GM18505 (cell line): Measurements from ENCODE around the gene FBXW5.

Experiments used
- ATAC-seq: cut with Tn5 transposase; IDR thresholded peaks from one replicate; pipeline ENCODE4 v1.9.1; 2021; ENCODE audit not compliant: unreplicated experiment
- POLR2A ChIP-seq: IDR thresholded peaks from 4 replicates; pipeline ENCODE4 v1.6.1; 2011; ENCODE audit warnings: borderline replicate concordance; ENCODE audit not compliant: insufficient read depth, insufficient read length; ENCODE audit errors: extremely low read depth

FBXW5 gene

GRCh38 chr9:136936645-136937170 lies 7.8 kb downstream of the FBXW5 start:
- no peak for TF ChIP-seq POLR2A
- ATAC-seq, result no peak

DNA sequence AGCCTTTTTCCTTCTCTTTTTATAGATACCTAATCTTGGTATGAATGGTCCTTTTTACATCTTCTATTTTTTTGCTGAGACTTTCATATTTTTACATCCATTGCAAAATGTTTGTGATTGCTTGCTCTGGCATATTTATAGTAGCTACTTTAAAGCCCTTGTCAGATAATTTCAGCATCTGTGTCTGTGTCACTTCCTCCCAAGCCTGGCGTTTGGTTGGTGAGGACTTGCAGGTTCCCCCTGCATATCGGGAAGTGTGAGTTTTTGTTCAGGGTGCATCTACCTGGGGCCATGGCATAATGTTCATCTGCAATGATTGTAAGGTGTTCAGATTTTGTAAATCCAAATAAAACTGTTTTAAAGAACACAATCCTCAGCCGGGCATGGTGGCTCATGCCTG lies 8.9 kb downstream of the FBXW5 start:
- no peak for TF ChIP-seq POLR2A
- ATAC-seq, result no peak

DNA sequence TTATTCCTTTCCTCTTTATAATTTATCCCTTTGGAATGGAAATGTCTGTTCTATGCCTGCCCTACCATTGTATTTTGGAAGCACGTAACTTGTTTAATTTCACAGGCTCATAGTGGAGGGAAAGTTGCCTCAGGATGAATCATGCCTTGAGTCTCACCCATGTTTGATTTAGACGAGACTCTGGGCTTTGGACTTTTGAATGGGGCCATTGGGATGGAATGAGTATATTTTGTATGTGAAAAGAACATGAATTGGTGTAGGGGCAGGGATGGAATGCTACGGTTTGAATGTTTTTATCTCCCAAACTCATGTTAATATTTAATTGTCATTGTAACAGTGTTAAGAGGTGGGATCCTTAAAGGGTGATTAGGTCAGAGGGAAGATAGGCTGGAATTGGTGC lies 10.3 kb downstream of the FBXW5 start:
- TF ChIP-seq POLR2A, result no peak
- ATAC-seq, result no peak

DNA sequence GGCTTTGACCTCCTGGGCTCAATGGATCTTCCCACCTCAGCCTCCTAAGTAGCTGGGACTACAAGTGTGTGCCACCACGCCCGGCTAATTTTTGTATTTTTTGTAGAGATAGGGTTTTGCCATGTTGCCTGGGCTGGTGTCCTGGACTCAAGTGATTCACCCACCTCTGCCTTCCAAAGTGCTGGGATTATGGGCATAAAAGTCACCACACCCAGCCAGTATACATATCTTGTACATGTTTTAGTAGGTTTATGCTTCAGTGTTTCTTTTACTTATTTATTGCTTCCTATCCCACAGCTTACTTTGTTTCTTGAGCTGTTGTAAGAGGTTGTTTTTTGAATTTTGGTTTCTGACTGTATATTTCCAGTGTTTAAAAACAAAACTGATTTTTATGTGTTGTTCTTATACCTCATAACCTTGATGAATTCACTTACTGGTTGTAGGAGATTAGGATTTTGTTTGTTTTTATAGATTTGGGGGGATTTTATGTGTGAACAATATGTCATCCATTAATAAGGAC lies 12.9 kb downstream of the FBXW5 start:
- TF ChIP-seq POLR2A, result no peak
- ATAC-seq, result no peak

- no peak for ATAC-seq
- no peak for TF ChIP-seq POLR2A
Measured at GRCh38 chr9:136930014-136930413, 14.5 kb downstream of the FBXW5 start.

- ATAC-seq, result no peak
- no peak for TF ChIP-seq POLR2A
Measured at GRCh38 chr9:136928591-136928990, 15.9 kb downstream of the FBXW5 start.

DNA sequence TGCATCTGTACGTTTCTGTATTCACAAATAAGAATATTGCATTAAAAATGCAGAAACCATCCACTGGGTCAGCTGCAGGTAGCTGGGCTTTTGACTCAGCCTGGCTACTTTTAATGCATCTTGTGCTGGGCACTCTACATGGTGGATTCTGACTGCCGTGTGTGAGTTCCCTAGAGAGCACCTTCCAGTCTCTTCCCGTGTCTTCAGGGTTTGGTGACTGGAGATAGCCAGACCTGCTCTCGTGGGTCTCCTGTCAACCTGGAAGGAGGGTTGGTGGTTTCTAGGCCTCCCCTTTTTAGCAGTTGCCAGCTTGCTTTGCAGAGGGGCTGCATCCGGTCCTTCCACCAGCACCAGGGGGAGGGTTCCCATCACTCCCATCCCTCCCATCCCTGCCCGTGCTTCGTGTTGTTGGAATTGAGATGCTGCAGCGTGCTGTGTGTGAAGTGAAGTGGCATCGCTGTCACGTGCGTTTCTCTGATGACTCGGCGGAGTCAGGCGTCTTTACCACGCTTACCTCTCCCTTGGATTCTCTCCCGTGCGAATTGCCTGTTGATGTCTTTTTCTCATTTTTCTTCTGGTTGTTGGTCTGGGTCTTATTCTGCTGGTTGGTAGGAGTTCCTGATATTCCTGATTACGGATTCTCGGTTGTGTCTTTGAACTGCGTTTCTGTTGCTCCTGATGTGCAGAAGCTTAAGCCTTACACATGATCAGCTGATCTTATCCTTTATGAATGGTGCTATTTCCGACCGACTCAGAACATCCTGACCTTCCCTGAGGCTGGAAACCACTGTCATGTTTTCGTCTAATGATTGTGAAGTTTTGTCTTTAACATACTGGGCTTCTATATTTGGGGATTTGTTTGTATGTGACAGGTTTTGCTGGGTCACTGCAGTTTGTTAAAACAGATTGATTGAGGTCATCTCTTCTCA lies 16.9 kb downstream of the FBXW5 start:
- TF ChIP-seq POLR2A, result no peak
- no peak for ATAC-seq

DNA sequence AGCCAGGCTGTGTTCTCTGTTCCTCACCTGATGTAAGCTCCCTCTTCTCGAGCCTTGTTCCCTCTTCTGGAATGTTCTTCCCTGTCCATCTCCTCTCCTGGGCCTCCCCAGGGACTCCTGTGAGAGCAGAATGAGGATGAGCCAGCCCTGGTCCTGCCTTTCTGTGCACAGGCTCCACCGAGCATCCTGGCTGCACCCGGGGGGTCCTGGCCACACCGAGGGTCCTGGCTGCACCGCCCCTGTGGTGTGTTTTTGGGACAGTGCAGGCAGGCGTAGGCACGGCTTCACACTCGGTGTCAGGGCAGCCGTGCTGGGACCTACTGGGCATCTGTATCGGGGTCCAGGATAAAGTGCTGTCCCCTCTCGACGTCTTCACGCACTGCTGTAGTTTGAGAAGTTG lies 17.8 kb downstream of the FBXW5 start:
- no peak for TF ChIP-seq POLR2A
- no peak for ATAC-seq

- TF ChIP-seq POLR2A, result no peak
- ATAC-seq, result no peak
Measured at GRCh38 chr9:136926154-136926704, 18.3 kb downstream of the FBXW5 start.

GRCh38 chr9:136925414-136926153 lies 19.0 kb downstream of the FBXW5 start:
- no peak for ATAC-seq
- TF ChIP-seq POLR2A, result no peak

DNA sequence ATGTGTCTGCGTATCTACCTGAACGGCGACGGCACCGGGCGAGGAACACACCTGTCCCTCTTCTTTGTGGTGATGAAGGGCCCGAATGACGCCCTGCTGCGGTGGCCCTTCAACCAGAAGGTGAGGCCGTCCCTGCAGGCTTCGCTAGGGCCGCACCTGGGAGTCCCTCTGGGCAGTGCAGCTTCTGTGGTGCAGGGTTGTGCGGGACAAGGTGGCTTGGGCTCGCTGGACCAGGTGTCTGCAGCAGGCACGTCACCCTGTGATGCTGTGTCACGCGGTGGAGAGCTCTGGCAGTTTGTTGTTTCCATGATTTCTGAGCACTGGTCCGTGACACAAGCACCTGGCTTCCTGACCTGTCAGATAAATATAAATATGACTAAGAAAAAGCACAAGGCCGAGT lies 20.7 kb downstream of the FBXW5 start:
- no peak for ATAC-seq
- TF ChIP-seq POLR2A, result no peak

- ATAC-seq, result no peak
Measured at GRCh38 chr9:136922540-136922939, 22.0 kb downstream of the FBXW5 start.

GRCh38 chr9:136921718-136922117 lies 22.8 kb downstream of the FBXW5 start:
- no peak for TF ChIP-seq POLR2A
- no peak for ATAC-seq

More at GRCh38 chr9:136922540-136922939, 22.0 kb downstream of the FBXW5 start:
- no peak for TF ChIP-seq POLR2A
